SK-N-SH treated with all-trans-retinoic acid at 6 μM for 48 hours (cell line): ENCODE data around the gene YJEFN3.

Experiments
- ATAC-seq: fragments of 200-7000 bp; cut with Tn5 transposase; 3 replicates; pipeline ENCODE4 v1.9.1; 2020; ENCODE audit warnings: mild to moderate bottlenecking, moderate library complexity
- ARNTL ChIP-seq: fragments of 450-650 bp; formaldehyde crosslinking; IDR thresholded peaks from 2 replicates; pipeline ENCODE4 v1.5.0; 2020; ENCODE audit warnings: low read depth, mild to moderate bottlenecking, moderate library complexity, borderline replicate concordance
- BACH2 ChIP-seq: fragments of 250-450 bp; sonication (Bioruptor Pico); IDR thresholded peaks from 2 replicates; pipeline ENCODE4 v1.9.0; 2021; ENCODE audit warnings: mild to moderate bottlenecking, borderline replicate concordance
- CREB5 ChIP-seq: fragments of 250-450 bp; sonication (Bioruptor Pico); IDR thresholded peaks from 2 replicates; pipeline ENCODE4 v1.5.1; 2020; ENCODE audit warnings: low read depth, mild to moderate bottlenecking, moderate library complexity
- CSDC2 ChIP-seq: fragments of 250-450 bp; sonication (Bioruptor Pico); IDR thresholded peaks from 2 replicates; pipeline ENCODE4 v1.5.0; 2020; ENCODE audit warnings: mild to moderate bottlenecking, moderate library complexity
- CSRNP3 ChIP-seq: fragments of 250-450 bp; sonication (Bioruptor Pico); IDR thresholded peaks from 2 replicates; pipeline ENCODE4 v1.5.1; 2021; ENCODE audit warnings: mild to moderate bottlenecking, moderate library complexity
- ESRRG ChIP-seq: fragments of 250-450 bp; sonication (Bioruptor Pico); IDR thresholded peaks from 2 replicates; pipeline ENCODE4 v1.6.1; 2021; ENCODE audit warnings: mild to moderate bottlenecking
- GLIS3 ChIP-seq: fragments of 250-450 bp; sonication (Bioruptor Pico); IDR thresholded peaks from 2 replicates; pipeline ENCODE4 v1.5.0; 2020; ENCODE audit warnings: mild to moderate bottlenecking, moderate library complexity
- ISL1 ChIP-seq: fragments of 250-450 bp; sonication (Bioruptor Pico); IDR thresholded peaks from 2 replicates; pipeline ENCODE4 v2.1.2; 2022; ENCODE audit warnings: mild to moderate bottlenecking, moderate library complexity
- OSR1 ChIP-seq: fragments of 250-450 bp; sonication (Bioruptor Pico); IDR thresholded peaks from 2 replicates; pipeline ENCODE4 v1.8.0; 2022; ENCODE audit warnings: moderate library complexity, mild to moderate bottlenecking, inconsistent platforms
- PATZ1 ChIP-seq: fragments of 250-450 bp; sonication (Bioruptor Pico); IDR thresholded peaks from 2 replicates; pipeline ENCODE4 v1.8.0; 2020; ENCODE audit warnings: mild to moderate bottlenecking, moderate library complexity, borderline replicate concordance
- POU6F1 ChIP-seq: fragments of 250-450 bp; sonication (Bioruptor Pico); IDR thresholded peaks from 2 replicates; pipeline ENCODE4 v1.8.0; 2021; ENCODE audit warnings: low read depth, mild to moderate bottlenecking, moderate library complexity, borderline replicate concordance
- PPARA ChIP-seq: fragments of 250-450 bp; sonication (Bioruptor Pico); IDR thresholded peaks from 2 replicates; pipeline ENCODE4 v1.5.0; 2020; ENCODE audit warnings: mild to moderate bottlenecking, borderline replicate concordance
- RARB ChIP-seq: fragments of 250-450 bp; sonication (Bioruptor Pico); IDR thresholded peaks from 2 replicates; pipeline ENCODE4 v1.8.0; 2021; ENCODE audit warnings: mild to moderate bottlenecking, moderate library complexity
- SNAI2 ChIP-seq: fragments of 250-450 bp; sonication (Bioruptor Pico); IDR thresholded peaks from 2 replicates; pipeline ENCODE4 v1.5.0; 2020; ENCODE audit warnings: mild to moderate bottlenecking, moderate library complexity
- TCF4 ChIP-seq: fragments of 250-450 bp; sonication (Bioruptor Pico); IDR thresholded peaks from 2 replicates; pipeline ENCODE4 v1.8.0; 2021; ENCODE audit warnings: mild to moderate bottlenecking, moderate library complexity, borderline replicate concordance
- TOX ChIP-seq: fragments of 250-450 bp; sonication (Bioruptor Pico); IDR thresholded peaks from 2 replicates; pipeline ENCODE4 v1.8.0; 2021; ENCODE audit warnings: mild to moderate bottlenecking, moderate library complexity, borderline replicate concordance
- TSHZ2 ChIP-seq: fragments of 250-450 bp; sonication (Bioruptor Pico); IDR thresholded peaks from 2 replicates; pipeline ENCODE4 v1.5.0; 2020; ENCODE audit warnings: mild to moderate bottlenecking, moderate library complexity
- ZC3H10 ChIP-seq: fragments of 250-450 bp; sonication (Bioruptor Pico); IDR thresholded peaks from 2 replicates; pipeline ENCODE4 v1.5.1; 2021; ENCODE audit warnings: mild to moderate bottlenecking, moderate library complexity
- ZFP3 ChIP-seq: fragments of 250-450 bp; sonication (Bioruptor Pico); IDR thresholded peaks from 2 replicates; pipeline ENCODE4 v1.5.0; 2020; ENCODE audit warnings: mild to moderate bottlenecking, moderate library complexity
- ZFP30 ChIP-seq: fragments of 450-650 bp; formaldehyde crosslinking; IDR thresholded peaks from 2 replicates; pipeline ENCODE4 v1.5.0; 2022; ENCODE audit warnings: mild to moderate bottlenecking, moderate library complexity
- ZNF565 ChIP-seq: fragments of 450-650 bp; formaldehyde crosslinking; conservative IDR thresholded peaks from 2 replicates; pipeline ENCODE4 v1.5.0; 2020; ENCODE audit warnings: low read depth, mild to moderate bottlenecking, moderate library complexity
- ZNF70 ChIP-seq: fragments of 450-650 bp; formaldehyde crosslinking; IDR thresholded peaks from 2 replicates; pipeline ENCODE4 v1.5.0; 2020; ENCODE audit warnings: mild to moderate bottlenecking, moderate library complexity
- ZNF8 ChIP-seq: fragments of 450-650 bp; formaldehyde crosslinking; IDR thresholded peaks from 2 replicates; pipeline ENCODE4 v1.5.0; 2020; ENCODE audit warnings: mild to moderate bottlenecking, moderate library complexity

YJEFN3 gene

DNA sequence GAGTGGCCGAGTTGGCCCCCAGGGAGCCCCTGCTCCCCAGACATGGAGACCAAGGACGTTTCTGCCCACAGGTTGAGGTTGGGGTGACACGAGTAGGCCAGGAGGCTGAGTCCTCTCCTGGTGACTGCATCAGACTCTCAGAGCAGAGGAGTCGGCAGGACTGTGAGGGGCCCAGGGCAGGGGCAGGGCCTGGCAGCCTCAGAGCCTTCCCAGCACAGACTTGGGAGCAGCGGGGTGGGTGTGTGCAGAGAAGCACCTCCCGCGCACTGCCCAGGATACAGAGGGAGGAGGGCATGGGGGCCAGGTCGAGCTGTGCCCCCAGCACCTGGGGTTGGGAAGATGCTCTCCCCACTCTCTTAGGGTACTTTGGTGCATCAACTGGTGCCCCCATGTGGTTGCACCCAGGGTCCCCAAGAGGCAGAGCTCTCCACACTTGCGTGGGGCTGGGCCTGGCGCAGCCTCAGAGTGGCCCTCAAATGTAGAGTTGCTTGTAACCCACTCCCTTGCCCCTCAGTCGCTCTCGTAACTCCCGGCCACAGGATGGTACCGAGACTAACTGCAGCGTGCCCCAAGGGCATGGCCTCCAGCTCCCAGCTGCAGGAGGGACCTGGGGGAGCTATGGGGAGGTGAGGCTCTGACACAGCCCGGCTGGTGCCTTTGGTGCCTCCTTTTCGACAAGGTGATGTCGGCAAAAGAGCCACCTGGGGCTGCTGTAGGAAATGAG is 29.3 kb upstream of the YJEFN3 start:
- no peak for ATAC-seq
- no peak for TF ChIP-seq GLIS3
- TF ChIP-seq SNAI2 (CRISPR knock-in tag): no peak

- no peak for ATAC-seq
- TF ChIP-seq SNAI2 (CRISPR knock-in tag) (no peak), ZNF565 (CRISPR knock-in tag) (no peak), ZNF8 (no peak), ARNTL (CRISPR knock-in tag) (no peak), CSDC2 (CRISPR knock-in tag) (no peak), ESRRG (CRISPR knock-in tag) (no peak), TCF4 (CRISPR knock-in tag) (no peak)
Observed at GRCh38 chr19:19500975-19501644, 27.6 kb upstream of the YJEFN3 start.

GRCh38 chr19:19501798-19502197 is 26.9 kb upstream of the YJEFN3 start:
- no peak for TF ChIP-seq POU6F1
- no peak for TF ChIP-seq BACH2 (CRISPR knock-in tag)
- no peak for TF ChIP-seq ZFP3 (CRISPR knock-in tag)
- no peak for TF ChIP-seq ZFP30 (CRISPR knock-in tag)
- TF ChIP-seq ARNTL (CRISPR knock-in tag): no peak
- TF ChIP-seq RARB (CRISPR knock-in tag): no peak
- TF ChIP-seq ZNF565 (CRISPR knock-in tag): no peak
- no peak for ATAC-seq

DNA sequence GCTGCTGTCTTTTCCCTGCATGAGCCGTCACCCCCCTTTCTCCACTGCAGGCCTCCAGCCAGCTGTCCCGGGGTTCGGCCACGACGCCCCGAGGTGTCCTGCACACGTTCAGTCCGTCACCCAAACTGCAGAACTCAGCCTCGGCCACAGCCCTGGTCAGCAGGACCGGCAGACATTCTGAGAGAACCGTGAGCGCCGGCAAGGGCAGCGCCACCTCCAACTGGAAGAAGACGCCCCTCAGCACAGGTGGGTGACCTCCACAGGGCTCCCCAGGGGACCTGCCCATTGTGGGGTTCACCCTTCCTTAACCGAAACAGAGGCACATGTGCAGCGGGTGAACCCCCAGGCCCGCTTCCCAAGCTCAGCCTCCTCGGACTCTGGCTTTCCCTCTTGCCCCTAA is 26.4 kb upstream of the YJEFN3 start:
- TF ChIP-seq ZC3H10 (CRISPR knock-in tag) (no peak), ZNF70 (CRISPR knock-in tag) (no peak), CREB5 (CRISPR knock-in tag) (no peak), GLIS3 (no peak), ZFP3 (CRISPR knock-in tag) (no peak), OSR1 (CRISPR knock-in tag) (no peak), RARB (CRISPR knock-in tag) (no peak), ZFP30 (CRISPR knock-in tag) (no peak), TOX (CRISPR knock-in tag) (no peak), POU6F1 (no peak), TCF4 (CRISPR knock-in tag) (no peak), ZNF8 (no peak), CSDC2 (CRISPR knock-in tag) (no peak), PPARA (CRISPR knock-in tag) (no peak), ARNTL (CRISPR knock-in tag) (no peak), ESRRG (CRISPR knock-in tag) (no peak), ISL1 (no peak), TSHZ2 (CRISPR knock-in tag) (no peak), PATZ1 (CRISPR knock-in tag) (no peak), CSRNP3 (CRISPR knock-in tag) (no peak)
- no peak for ATAC-seq
